Left cardiac atrium (tissue), 4 donors: ENCODE results near the gene ANKS1B. TPM values are rescaled to one million over a fixed set of nuclear protein-coding genes. Genes with fewer than 3 reads are reported as not detected.
"Not testable (repeated sequence)": the region's sequence is repeated elsewhere in the genome, so short reads cannot be mapped to it uniquely, and the experiment has no call there.

ENCODE experiments used
- ATAC-seq, 2 donors: fragments of 200-7000 bp; cut with Tn5 transposase; one replicate each; pipeline ENCODE4 v1.9.1; 2020; ENCODE audit warnings: mild to moderate bottlenecking in 2 of 2, moderate library complexity in 2 of 2
- DNase-seq: peaks from one replicate; pipeline ENCODE4 v3.0.0-alpha.2; 2020
- intact Hi-C, 2 donors: fragments of 100-400 bp; cut with DNase I; formaldehyde crosslinking; loops; one replicate each; pipeline versions ENCODE4 v1.14.1 to v1.15.1; 2022 to 2023
- total RNA-seq, 2 donors: library from RNA; stranded (reverse); fragmentation: NEBNext Ultra II Directional; extraction: Animal tissue kit (Norgen Biotek cat#: 25700); gene quantifications; one replicate each; pipeline ENCODE4 v1.2.1, GENCODE V29; 2021
- donor health status: DM: no; HTN: yes; CAD: no.
- donor health status: DM: no; HTN: yes; CAD: no; lungs with severe emphysema.
- donor health status: DM: yes; HTN: yes; CAD: no.
- donor health status: Dilated cardiomyopathy.

The ANKS1B gene
- total RNA-seq, 2 donors from 2014 or later = 3.1 TPM

- ATAC-seq (no peak), DNase-seq (no peak)
- intact Hi-C loops = no loop called here
These were observed 201.3 kb downstream of the ANKS1B start for GRCh38 chr12:99783421-99783820.

DNA sequence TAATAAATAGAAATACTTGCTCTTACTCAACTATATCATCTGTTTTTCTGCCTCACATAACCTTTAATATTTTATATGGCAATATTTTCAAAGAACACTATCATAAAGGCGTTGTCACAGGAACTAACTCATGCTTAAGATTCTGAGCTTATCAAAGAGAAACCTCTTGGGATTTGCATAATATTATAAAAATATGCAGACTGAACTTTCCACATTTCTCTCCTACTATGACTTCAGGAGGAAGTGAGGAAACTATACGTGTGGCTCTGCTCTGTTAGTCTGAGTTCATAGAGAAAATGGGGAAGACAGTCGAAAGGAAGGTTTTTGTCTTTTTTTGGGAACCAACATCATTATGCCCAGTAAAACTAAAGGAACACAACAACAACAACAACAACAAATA is 212.5 kb downstream of the ANKS1B start:
- ATAC-seq (peak in 1 of 2 donors; percentile 43), DNase-seq (no peak)
- intact Hi-C loops = no loop called here

DNA sequence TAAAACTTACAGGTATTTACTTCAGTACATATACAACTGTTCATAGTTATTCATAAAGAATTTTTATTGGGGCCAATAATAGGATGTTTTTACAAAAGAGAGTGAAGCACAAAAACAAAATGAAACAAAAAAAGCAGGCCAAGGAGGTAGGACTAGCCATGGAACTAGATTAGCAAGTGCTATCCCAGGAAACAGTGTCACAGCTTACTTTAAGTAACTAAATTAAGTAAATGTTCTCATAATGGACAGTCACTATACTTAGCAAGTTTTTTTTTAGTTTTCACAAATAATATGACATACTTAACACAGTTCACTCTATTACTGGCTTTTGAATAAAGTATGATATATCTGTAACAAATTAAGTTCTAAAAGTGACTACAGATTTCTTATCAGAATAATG is 213.1 kb downstream of the ANKS1B start:
- intact Hi-C loops = no loop called here
- ATAC-seq (no peak), DNase-seq (no peak)

DNA sequence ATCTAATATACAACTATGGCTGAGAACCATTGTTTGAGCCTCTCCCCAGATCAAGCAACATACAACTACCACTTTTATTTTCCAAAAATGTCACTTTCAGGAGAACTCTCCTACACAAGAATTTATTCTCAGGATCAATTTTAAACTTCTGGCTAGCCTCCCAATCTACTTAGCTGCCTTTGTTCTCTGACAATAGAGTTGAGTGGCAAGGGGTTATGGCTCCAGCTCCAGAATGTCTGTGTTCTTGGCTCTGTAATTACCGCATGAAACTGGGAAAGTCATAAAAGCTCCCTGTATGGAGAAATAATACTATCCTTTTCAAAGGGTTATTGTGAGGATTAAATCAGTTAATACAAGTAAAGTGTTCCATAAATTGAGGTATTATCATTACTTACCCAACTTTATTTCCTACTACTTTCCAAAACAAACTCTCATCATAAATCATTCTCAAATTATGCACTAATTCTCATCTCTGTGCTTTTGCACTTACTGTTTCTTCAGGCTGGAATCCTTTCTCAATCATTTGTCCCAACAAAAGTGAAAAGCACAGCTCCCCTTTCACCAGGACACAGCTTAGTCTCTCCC is 215.2 kb downstream of the ANKS1B start:
- DNase-seq (no peak), ATAC-seq (no peak)
- intact Hi-C loops = loop anchor here in 1 of 2 donors (5.0 kb wide), 1 partner anchor 732 kb away; no protein-coding TSS in a partner anchor

DNA sequence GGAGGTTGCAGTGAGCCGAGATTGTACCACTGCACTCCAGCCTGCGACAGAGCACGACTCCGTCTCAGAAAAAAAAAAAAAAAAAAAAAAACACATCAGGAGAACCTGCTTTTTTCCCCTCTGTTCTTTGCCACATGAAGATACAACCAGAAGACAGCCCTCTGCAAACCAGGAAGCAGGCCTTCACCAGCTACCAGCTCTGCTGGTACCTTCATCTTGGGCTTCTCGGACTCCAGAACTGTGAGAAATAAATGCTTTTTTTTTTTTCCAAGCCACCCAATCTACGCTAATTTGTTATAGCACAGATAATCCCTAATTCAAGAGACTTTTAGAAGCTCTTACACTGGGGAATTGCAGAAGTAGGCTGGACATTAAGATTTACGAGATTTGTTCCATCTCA is 216.0 kb downstream of the ANKS1B start:
- ATAC-seq = no peak
- no peak for DNase-seq
- intact Hi-C loops = loop anchor here in 1 of 2 donors (5.0 kb wide), 1 partner anchor 731 kb away; no protein-coding TSS in a partner anchor

DNA sequence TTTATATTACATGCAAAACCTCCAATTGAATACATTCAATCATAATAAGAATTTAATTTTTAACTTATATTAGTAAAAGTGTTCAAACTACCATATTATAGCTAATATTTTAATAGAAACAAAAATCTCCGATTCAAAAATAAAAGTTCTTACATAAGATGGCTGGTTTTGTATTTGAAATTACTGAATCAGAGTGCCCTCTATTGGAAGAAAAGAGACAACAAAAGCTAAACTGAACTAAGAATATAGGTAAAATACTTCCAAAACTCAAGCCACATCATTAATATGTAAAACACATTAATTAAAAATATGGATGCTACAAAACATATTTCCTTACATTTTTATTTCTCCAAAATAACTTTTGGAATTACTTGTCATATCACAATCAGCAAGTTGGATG is 216.9 kb downstream of the ANKS1B start:
- intact Hi-C loops = loop anchor here in 1 of 2 donors (5.0 kb wide), 1 partner anchor 731 kb away; no protein-coding TSS in a partner anchor
- ATAC-seq (no peak), DNase-seq (no peak)

DNA sequence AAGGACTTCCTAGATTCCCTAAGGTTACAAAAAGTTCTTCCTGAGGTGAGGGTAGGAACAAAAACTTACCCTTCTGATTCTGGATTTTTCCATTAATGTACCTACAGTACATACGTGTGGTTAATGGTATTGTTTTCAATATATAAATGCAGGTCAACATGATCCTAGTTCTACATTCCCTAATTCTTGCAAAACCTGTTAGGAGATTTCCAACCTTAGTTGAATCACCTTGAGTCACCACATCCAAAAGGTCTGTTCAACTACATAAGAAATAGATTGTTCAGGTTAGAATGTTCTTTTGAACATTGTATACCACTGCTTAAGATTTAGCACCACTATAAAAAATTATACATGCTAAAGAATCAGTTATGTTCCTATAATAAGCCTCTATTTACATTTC is 218.3 kb downstream of the ANKS1B start:
- DNase-seq = no peak
- intact Hi-C loops = loop anchor here in 1 of 2 donors (5.0 kb wide), 1 partner anchor 729 kb away; no protein-coding TSS in a partner anchor
- ATAC-seq = no peak

GRCh38 chr12:99765469-99766114 is 219.1 kb downstream of the ANKS1B start:
- ATAC-seq (no peak), DNase-seq (no peak)
- intact Hi-C loops = loop anchor here in 1 of 2 donors (5.0 kb wide), 1 partner anchor 728 kb away; no protein-coding TSS in a partner anchor

GRCh38 chr12:99759444-99759843 is 225.3 kb downstream of the ANKS1B start:
- no peak for DNase-seq
- intact Hi-C loops = no loop called here
- no peak for ATAC-seq

GRCh38 chr12:99758997-99759396 is 225.7 kb downstream of the ANKS1B start:
- ATAC-seq (no peak), DNase-seq (no peak)
- intact Hi-C loops = no loop called here

GRCh38 chr12:99752740-99753139 is 232.0 kb downstream of the ANKS1B start:
- no peak for DNase-seq
- ATAC-seq = no peak
- intact Hi-C loops = no loop called here

DNA sequence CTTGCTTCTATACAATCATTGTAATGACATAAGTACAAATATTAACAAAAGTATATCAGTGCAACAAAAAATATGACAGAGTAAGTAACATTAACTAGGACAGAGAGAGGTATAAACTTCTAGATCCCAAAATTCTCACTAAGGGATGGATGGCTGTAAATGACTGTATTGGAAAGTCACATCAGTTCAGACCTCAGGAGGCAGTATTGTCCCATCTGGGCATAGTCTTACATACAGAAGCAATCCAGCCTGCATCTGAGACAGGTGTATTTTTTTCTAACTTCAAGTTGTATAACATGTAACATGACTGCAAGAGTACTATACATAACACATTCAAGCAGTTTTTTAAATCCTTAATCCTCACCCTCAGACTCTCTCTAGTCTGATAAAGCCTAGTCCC is 238.2 kb downstream of the ANKS1B start:
- DNase-seq (no peak), ATAC-seq (no peak)
- intact Hi-C loops = no loop called here

DNA sequence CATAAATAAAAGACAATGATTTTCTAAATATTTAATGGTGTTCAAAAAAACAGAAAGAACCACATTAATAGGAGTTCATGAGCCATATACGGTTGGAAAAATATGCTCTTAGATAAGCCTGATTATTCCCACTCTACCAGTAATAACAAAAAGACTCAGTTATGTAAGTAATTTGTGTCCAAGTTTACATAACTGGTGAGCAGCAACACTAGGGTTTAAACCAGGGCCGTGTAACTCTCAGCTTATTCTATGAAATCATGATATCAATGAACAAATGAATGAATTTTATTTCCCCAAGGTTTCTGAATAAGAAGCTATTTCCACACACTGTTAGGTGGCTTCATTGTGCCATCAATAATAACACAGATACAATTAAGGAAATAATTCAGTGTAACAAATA is 238.8 kb downstream of the ANKS1B start:
- ATAC-seq (no peak), DNase-seq (no peak)
- intact Hi-C loops = no loop called here

DNA sequence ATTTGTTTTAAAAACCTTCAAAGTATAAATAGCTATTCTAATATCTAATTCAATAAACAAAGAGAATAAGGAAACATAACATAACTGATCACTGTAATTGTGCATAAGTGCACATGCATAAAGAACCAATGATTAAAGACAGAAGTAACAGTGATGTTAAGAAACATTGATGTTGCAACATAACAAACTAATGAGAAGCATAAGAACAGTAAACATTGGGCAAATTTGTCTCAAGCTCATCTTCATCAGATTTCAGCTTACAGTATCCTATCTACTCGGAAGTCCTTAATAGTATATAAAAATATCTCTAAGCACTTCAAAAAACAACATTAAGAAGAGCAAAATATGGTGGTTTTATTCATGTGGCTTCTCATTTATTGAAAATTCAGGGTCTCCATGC is 239.6 kb downstream of the ANKS1B start:
- intact Hi-C loops = no loop called here
- DNase-seq = no peak
- ATAC-seq = no peak

GRCh38 chr12:99736760-99737269 is 247.9 kb downstream of the ANKS1B start:
- ATAC-seq = no peak
- intact Hi-C loops = no loop called here
- DNase-seq = no peak

GRCh38 chr12:99732131-99732530 is 252.6 kb downstream of the ANKS1B start:
- DNase-seq (no peak), ATAC-seq (no peak)
- intact Hi-C loops = no loop called here

DNA sequence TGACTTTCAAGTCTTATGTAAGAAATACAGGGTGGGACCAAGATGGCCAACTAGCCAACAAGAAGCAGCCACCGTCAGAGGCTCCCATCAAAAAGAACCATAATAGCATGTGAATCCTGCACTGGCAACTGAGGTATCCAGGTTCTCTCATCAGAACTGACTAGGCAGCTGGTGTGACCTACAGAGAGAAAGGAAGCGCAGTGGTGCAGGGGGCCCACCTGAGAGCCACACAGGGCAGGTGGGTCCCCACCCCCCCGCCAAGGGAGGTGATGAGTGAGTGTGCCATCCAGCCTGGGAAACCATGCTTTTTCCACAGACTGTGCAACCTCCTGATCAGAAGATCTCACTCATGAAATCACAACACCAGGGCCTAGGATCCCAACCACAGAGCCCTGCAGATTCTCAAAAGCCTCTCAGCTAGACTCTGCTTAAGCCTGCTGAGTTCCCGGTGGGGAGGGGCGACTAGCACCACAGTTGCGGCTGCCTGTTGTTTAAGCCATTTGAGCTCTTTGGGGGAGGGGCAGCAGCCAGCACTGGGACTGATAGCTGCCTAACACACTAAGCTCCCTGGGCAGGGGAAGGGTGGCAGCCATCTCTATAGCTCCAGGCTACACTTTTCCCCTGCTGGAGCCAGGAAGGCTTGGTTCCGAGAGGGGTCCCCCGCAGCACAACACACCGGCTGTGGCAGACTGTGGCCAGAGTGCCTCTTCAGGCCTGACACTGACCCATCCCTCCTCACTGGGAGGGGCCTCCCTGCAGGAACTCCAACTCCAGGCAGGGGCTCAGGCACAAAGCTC is 261.8 kb downstream of the ANKS1B start:
- intact Hi-C loops = no loop called here
- ATAC-seq (no peak), DNase-seq (no peak)

GRCh38 chr12:99721715-99722275 is 262.9 kb downstream of the ANKS1B start:
- intact Hi-C loops = no loop called here
- no peak for DNase-seq
- ATAC-seq = no peak

GRCh38 chr12:99720083-99720465 is 264.7 kb downstream of the ANKS1B start:
- intact Hi-C loops, DNase-seq, ATAC-seq: not testable (repeated sequence)
